ENCODE data around the gene GMDS.

The GMDS gene

GRCh38 chr6:1890987-1891386, 354.4 kb downstream of the GMDS start:
- Histone ChIP-seq H4K8ac (ENCODE audit: low read length) (no peak overlapping the region), H3K27ac (ENCODE audit: low read length, poor library complexity, severe bottlenecking) (no peak overlapping the region), H2BK12ac (ENCODE audit: low read length in 2 of 2) (no peak overlapping the region), H4K91ac (ENCODE audit: low read length) (no peak overlapping the region), H3K9ac (ENCODE audit: low read length) (no peak overlapping the region), H3K79me1 (replicated peaks; ENCODE audit: low read length, poor library complexity, severe bottlenecking) (no peaks in the 10 kb centered on the region), H3K9me3 (ENCODE audit: control insufficient read depth, low read length) (no peaks in the 10 kb centered on the region), H3K18ac (ENCODE audit: low read depth in 1 of 2, low read length in 2 of 2) (no peak overlapping the region), H3K27me3 (ENCODE audit: control insufficient read depth in 1 of 2, insufficient read depth in 1 of 2, low read length in 2 of 2) (no peaks in the 10 kb centered on the region), H2AFZ (ENCODE audit: low read depth, low read length) (no peak overlapping the region), H2BK120ac (ENCODE audit: low read depth, low read length) (no peak overlapping the region), H3K36me3 (ENCODE audit: control insufficient read depth in 1 of 2, insufficient read depth in 2 of 2, low read depth in 1 of 2, low read length in 2 of 2) (no peaks in the 10 kb centered on the region), H3K4ac (ENCODE audit: low read depth in 1 of 2, low read length in 2 of 2) (no peak overlapping the region), H3K14ac (ENCODE audit: low read length in 2 of 2) (no peak overlapping the region), H3K4me1 (ENCODE audit: control insufficient read depth, insufficient read depth, low read depth, low read length) (peaks cover under 1% of the 10 kb centered on the region), H2AK5ac (ENCODE audit: low read length, severe bottlenecking) (no peak overlapping the region), H2BK15ac (ENCODE audit: low read depth, poor library complexity, severe bottlenecking) (no peak overlapping the region), H3K4me2 (ENCODE audit: low read length, poor library complexity, severe bottlenecking) (no peak overlapping the region), H2BK5ac (ENCODE audit: low read depth, low read length, poor library complexity, severe bottlenecking) (no peak overlapping the region), H3K23ac (ENCODE audit: low read length in 2 of 2) (no peak overlapping the region), H3K4me3 (ENCODE audit: insufficient read depth in 1 of 2, low read depth in 1 of 2, low read length in 2 of 2) (no peak overlapping the region)
- 80% methylated on average over 2 of the region's 2 CpGs for WGBS
- no peak for DNase-seq

GRCh38 chr6:1890071-1890470, 355.3 kb downstream of the GMDS start:
- Histone ChIP-seq H4K91ac (ENCODE audit: low read length) (no peak overlapping the region), H2BK12ac (ENCODE audit: low read length in 2 of 2) (no peak overlapping the region), H3K36me3 (ENCODE audit: control insufficient read depth in 1 of 2, insufficient read depth in 2 of 2, low read depth in 1 of 2, low read length in 2 of 2) (no peaks in the 10 kb centered on the region), H4K8ac (ENCODE audit: low read length) (no peak overlapping the region), H3K4me1 (ENCODE audit: control insufficient read depth, insufficient read depth, low read depth, low read length) (peaks cover 3% of the 10 kb centered on the region), H2BK120ac (ENCODE audit: low read depth, low read length) (no peak overlapping the region), H3K23ac (ENCODE audit: low read length in 2 of 2) (no peak overlapping the region), H3K9ac (ENCODE audit: low read length) (no peak overlapping the region), H2BK15ac (ENCODE audit: low read depth, poor library complexity, severe bottlenecking) (no peak overlapping the region), H2AFZ (ENCODE audit: low read depth, low read length) (no peak overlapping the region), H2BK5ac (ENCODE audit: low read depth, low read length, poor library complexity, severe bottlenecking) (no peak overlapping the region), H3K18ac (ENCODE audit: low read depth in 1 of 2, low read length in 2 of 2) (no peak overlapping the region), H3K27ac (ENCODE audit: low read length, poor library complexity, severe bottlenecking) (no peak overlapping the region), H2AK5ac (ENCODE audit: low read length, severe bottlenecking) (no peak overlapping the region), H3K4me2 (ENCODE audit: low read length, poor library complexity, severe bottlenecking) (no peak overlapping the region), H3K4me3 (ENCODE audit: insufficient read depth in 1 of 2, low read depth in 1 of 2, low read length in 2 of 2) (no peak overlapping the region), H3K79me1 (replicated peaks; ENCODE audit: low read length, poor library complexity, severe bottlenecking) (no peaks in the 10 kb centered on the region), H3K9me3 (ENCODE audit: control insufficient read depth, low read length) (no peaks in the 10 kb centered on the region), H3K4ac (ENCODE audit: low read depth in 1 of 2, low read length in 2 of 2) (no peak overlapping the region), H3K14ac (ENCODE audit: low read length in 2 of 2) (no peak overlapping the region), H3K27me3 (ENCODE audit: control insufficient read depth in 1 of 2, insufficient read depth in 1 of 2, low read length in 2 of 2) (no peaks in the 10 kb centered on the region)
- DNase-seq, result peak; percentile 26
- 63% methylated on average over 7 of the region's 8 CpGs for WGBS

- DNase-seq, result no peak
- H2BK5ac ChIP-seq (ENCODE audit: low read depth, low read length, poor library complexity, severe bottlenecking), result no peak overlapping the region
- no peaks in the 10 kb centered on the region for H3K9me3 ChIP-seq (ENCODE audit: control insufficient read depth, low read length)
- no peaks in the 10 kb centered on the region for H3K27me3 ChIP-seq (ENCODE audit: control insufficient read depth in 1 of 2, insufficient read depth in 1 of 2, low read length in 2 of 2)
- peak overlapping the region; percentile 34 for H3K27ac ChIP-seq (ENCODE audit: low read length, poor library complexity, severe bottlenecking)
- no peak overlapping the region for H3K9ac ChIP-seq (ENCODE audit: low read length)
- H3K36me3 ChIP-seq (ENCODE audit: control insufficient read depth in 1 of 2, insufficient read depth in 2 of 2, low read depth in 1 of 2, low read length in 2 of 2), result no peaks in the 10 kb centered on the region
- H2BK12ac ChIP-seq (ENCODE audit: low read length in 2 of 2), result no peak overlapping the region
- H2BK15ac ChIP-seq (ENCODE audit: low read depth, poor library complexity, severe bottlenecking), result no peak overlapping the region
- no peak overlapping the region for H3K14ac ChIP-seq (ENCODE audit: low read length in 2 of 2)
- H2AFZ ChIP-seq (ENCODE audit: low read depth, low read length), result no peak overlapping the region
- no peak overlapping the region for H3K4me2 ChIP-seq (ENCODE audit: low read length, poor library complexity, severe bottlenecking)
- no peak overlapping the region for H3K4me3 ChIP-seq (ENCODE audit: insufficient read depth in 1 of 2, low read depth in 1 of 2, low read length in 2 of 2)
- 77% methylated on average over 11 of the region's 12 CpGs for WGBS
- no peaks in the 10 kb centered on the region for H3K79me1 ChIP-seq (replicated peaks; ENCODE audit: low read length, poor library complexity, severe bottlenecking)
- no peak overlapping the region for H2AK5ac ChIP-seq (ENCODE audit: low read length, severe bottlenecking)
- H3K4ac ChIP-seq (ENCODE audit: low read depth in 1 of 2, low read length in 2 of 2), result no peak overlapping the region
- peaks cover 3% of the 10 kb centered on the region for H3K4me1 ChIP-seq (ENCODE audit: control insufficient read depth, insufficient read depth, low read depth, low read length)
- H2BK120ac ChIP-seq (ENCODE audit: low read depth, low read length), result no peak overlapping the region
- H3K23ac ChIP-seq (ENCODE audit: low read length in 2 of 2), result no peak overlapping the region
- H4K8ac ChIP-seq (ENCODE audit: low read length), result no peak overlapping the region
- no peak overlapping the region for H3K18ac ChIP-seq (ENCODE audit: low read depth in 1 of 2, low read length in 2 of 2)
- H4K91ac ChIP-seq (ENCODE audit: low read length), result no peak overlapping the region
Observed at GRCh38 chr6:1885576-1886011, 359.8 kb downstream of the GMDS start.

GRCh38 chr6:1884313-1884712, 361.1 kb downstream of the GMDS start:
- H3K4me1 ChIP-seq (ENCODE audit: control insufficient read depth, insufficient read depth, low read depth, low read length), result peaks cover 3% of the 10 kb centered on the region
- no peak overlapping the region for H3K4me2 ChIP-seq (ENCODE audit: low read length, poor library complexity, severe bottlenecking)
- no peak overlapping the region for H3K9ac ChIP-seq (ENCODE audit: low read length)
- H2AK5ac ChIP-seq (ENCODE audit: low read length, severe bottlenecking), result no peak overlapping the region
- H3K23ac ChIP-seq (ENCODE audit: low read length in 2 of 2), result no peak overlapping the region
- H2BK120ac ChIP-seq (ENCODE audit: low read depth, low read length), result no peak overlapping the region
- peaks cover 1% of the 10 kb centered on the region for H3K79me1 ChIP-seq (replicated peaks; ENCODE audit: low read length, poor library complexity, severe bottlenecking)
- no peak overlapping the region for H2BK15ac ChIP-seq (ENCODE audit: low read depth, poor library complexity, severe bottlenecking)
- H2BK12ac ChIP-seq (ENCODE audit: low read length in 2 of 2), result no peak overlapping the region
- H3K27me3 ChIP-seq (ENCODE audit: control insufficient read depth in 1 of 2, insufficient read depth in 1 of 2, low read length in 2 of 2), result no peaks in the 10 kb centered on the region
- WGBS, result 92% methylated on average over 2 of the region's 2 CpGs
- no peak overlapping the region for H3K14ac ChIP-seq (ENCODE audit: low read length in 2 of 2)
- H2BK5ac ChIP-seq (ENCODE audit: low read depth, low read length, poor library complexity, severe bottlenecking), result no peak overlapping the region
- H3K9me3 ChIP-seq (ENCODE audit: control insufficient read depth, low read length), result no peaks in the 10 kb centered on the region
- no peak for DNase-seq
- H3K4ac ChIP-seq (ENCODE audit: low read depth in 1 of 2, low read length in 2 of 2), result no peak overlapping the region
- H4K91ac ChIP-seq (ENCODE audit: low read length), result no peak overlapping the region
- H3K27ac ChIP-seq (ENCODE audit: low read length, poor library complexity, severe bottlenecking), result no peak overlapping the region
- H3K4me3 ChIP-seq (ENCODE audit: insufficient read depth in 1 of 2, low read depth in 1 of 2, low read length in 2 of 2), result no peak overlapping the region
- H3K36me3 ChIP-seq (ENCODE audit: control insufficient read depth in 1 of 2, insufficient read depth in 2 of 2, low read depth in 1 of 2, low read length in 2 of 2), result no peaks in the 10 kb centered on the region
- H3K18ac ChIP-seq (ENCODE audit: low read depth in 1 of 2, low read length in 2 of 2), result no peak overlapping the region
- H4K8ac ChIP-seq (ENCODE audit: low read length), result no peak overlapping the region
- H2AFZ ChIP-seq (ENCODE audit: low read depth, low read length), result no peak overlapping the region

Data from mesenchymal stem cell (in vitro differentiated cells and primary cell).